ENCODE data around the gene MICU1.

DNA sequence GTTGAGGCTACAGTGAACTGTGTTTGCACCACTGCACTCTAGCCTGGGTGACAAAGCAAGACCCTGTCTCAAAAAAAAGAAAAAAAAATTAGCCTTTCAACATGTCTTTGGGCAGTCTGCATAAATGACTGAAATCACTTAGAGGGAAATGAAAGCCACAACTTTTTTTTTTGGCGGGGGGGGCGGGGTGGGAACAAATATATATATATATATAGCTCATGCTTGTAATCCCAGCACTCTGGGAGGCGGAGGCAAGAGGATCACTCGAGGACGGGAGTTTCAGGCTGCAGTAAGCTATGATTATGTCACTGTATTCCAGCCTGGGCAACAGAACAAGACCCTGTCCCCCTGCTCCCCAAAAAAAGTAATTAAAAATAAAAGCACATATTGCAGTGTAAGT, 23.4 kb upstream of the MICU1 start:
- TF ChIP-seq USF1 (IDR thresholded peaks at IDR 0.05) (no peak), CREB1 (IDR thresholded peaks at IDR 0.05; ENCODE audit: low read depth) (no peak)

Data from Ishikawa (cell line).